IPS-15b (cell line): Measurements from ENCODE around the gene AEN.

Source experiments
- H3K27me3 ChIP-seq: one replicate; pipeline ENCODE4 v1.6.1; 2013; ENCODE audit warnings: low read length; ENCODE audit not compliant: control insufficient read depth, insufficient read depth
- H3K36me3 ChIP-seq: one replicate; pipeline ENCODE4 v1.6.1; 2013; ENCODE audit warnings: low read length; ENCODE audit not compliant: control insufficient read depth, insufficient read depth
- H3K4me1 ChIP-seq: one replicate; pipeline ENCODE4 v1.6.1; 2013; ENCODE audit warnings: mild to moderate bottlenecking, low read length; ENCODE audit not compliant: control insufficient read depth, insufficient read depth
- H3K4me3 ChIP-seq: one replicate; pipeline ENCODE4 v1.5.1; 2013; ENCODE audit warnings: low read depth, low read length
- H3K9ac ChIP-seq: one replicate; pipeline ENCODE4 v1.6.1; 2013; ENCODE audit warnings: low read depth, mild to moderate bottlenecking, low read length
- H3K9me3 ChIP-seq: one replicate; pipeline ENCODE4 v1.6.1; 2013; ENCODE audit warnings: mild to moderate bottlenecking, low read length; ENCODE audit not compliant: control insufficient read depth, insufficient read depth

The AEN gene

GRCh38 chr15:88680241-88681001, 59.3 kb downstream of the AEN start:
- no peaks in the 10 kb centered on the region for H3K36me3 ChIP-seq
- no peaks in the 10 kb centered on the region for H3K27me3 ChIP-seq
- no peaks in the 10 kb centered on the region for H3K9me3 ChIP-seq
- H3K9ac ChIP-seq, result no peak overlapping the region
- H3K4me3 ChIP-seq, result no peak overlapping the region
- H3K4me1 ChIP-seq, result no peaks in the 10 kb centered on the region

GRCh38 chr15:88681610-88682221, 60.6 kb downstream of the AEN start:
- no peaks in the 10 kb centered on the region for H3K36me3 ChIP-seq
- H3K27me3 ChIP-seq, result no peaks in the 10 kb centered on the region
- no peaks in the 10 kb centered on the region for H3K9me3 ChIP-seq
- no peak overlapping the region for H3K4me3 ChIP-seq
- no peaks in the 10 kb centered on the region for H3K4me1 ChIP-seq
- no peak overlapping the region for H3K9ac ChIP-seq
